GM21528 (cell line): ENCODE results near the gene MBIP.
A peak's percentile ranks its signal among the peaks of the same experiment; 100 is the strongest.
"Not testable (repeated sequence)": the region's sequence is repeated elsewhere in the genome, so short reads cannot be mapped to it uniquely, and the experiment has no call there.

Experiments used
- ATAC-seq: cut with Tn5 transposase; IDR thresholded peaks from one replicate; pipeline ENCODE4 v1.9.1; 2021; ENCODE audit warnings: mild to moderate bottlenecking, moderate library complexity; ENCODE audit not compliant: unreplicated experiment, low FRiP score

MBIP gene

GRCh38 chr14:36320200-36320896 lies at the start of gene MBIP:
TSS of gene MBIP (minus strand) at chr14:36320637. CDS start at chr14:36320588, 49 bp downstream.
- ATAC-seq = peak; percentile 99

GRCh38 chr14:36367985-36368774 lies 47.7 kb upstream of the MBIP start:
- ATAC-seq = no peak

GRCh38 chr14:36365766-36366165 lies 45.3 kb upstream of the MBIP start:
- no peak for ATAC-seq

GRCh38 chr14:36363704-36364103 lies 43.3 kb upstream of the MBIP start:
- no peak for ATAC-seq

DNA sequence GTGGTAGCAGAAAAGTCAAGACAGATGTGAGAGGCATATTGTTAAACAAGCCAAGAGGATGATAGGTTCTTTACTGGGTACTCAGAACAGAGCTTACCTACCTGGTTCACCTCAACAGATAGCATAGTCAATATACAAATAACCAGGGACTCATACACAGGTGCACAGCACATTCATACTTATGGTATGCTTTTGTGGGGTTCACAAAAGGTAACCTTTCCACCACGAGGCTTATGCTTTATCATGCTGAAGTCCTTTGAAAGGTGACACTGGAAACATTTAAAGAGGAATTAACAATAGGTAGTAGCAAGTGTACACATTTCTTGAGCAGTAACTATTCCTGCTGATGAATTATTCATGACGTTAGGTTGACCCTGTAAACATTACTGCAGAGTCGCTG lies 42.2 kb upstream of the MBIP start:
- no peak for ATAC-seq

GRCh38 chr14:36361210-36361853 lies 40.9 kb upstream of the MBIP start:
- no peak for ATAC-seq

GRCh38 chr14:36356862-36357261 lies 36.4 kb upstream of the MBIP start:
- no peak for ATAC-seq

- no peak for ATAC-seq
These were observed 25.6 kb upstream of the MBIP start for GRCh38 chr14:36346052-36346451.

DNA sequence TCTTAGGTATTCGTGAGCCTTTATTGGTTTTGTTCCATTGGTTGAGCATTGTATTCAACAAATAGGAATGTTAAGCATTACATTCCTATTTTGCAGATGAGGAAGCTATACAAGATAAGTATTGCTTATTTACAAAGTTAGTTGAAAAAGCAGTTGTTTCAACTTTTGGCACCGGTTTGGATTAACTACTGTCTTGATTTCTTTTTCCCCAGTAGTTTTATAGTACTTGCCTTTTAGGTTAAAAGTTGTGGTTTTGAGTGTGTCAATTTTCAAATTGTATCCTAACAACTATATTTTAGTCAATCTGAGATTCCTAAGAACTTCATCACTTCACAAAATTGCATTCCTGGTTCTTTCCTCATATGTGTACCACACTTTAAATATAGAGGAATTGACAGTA lies 23.8 kb upstream of the MBIP start:
- no peak for ATAC-seq

- not testable (repeated sequence) for ATAC-seq
These were observed 21.4 kb upstream of the MBIP start for GRCh38 chr14:36341811-36342210.

DNA sequence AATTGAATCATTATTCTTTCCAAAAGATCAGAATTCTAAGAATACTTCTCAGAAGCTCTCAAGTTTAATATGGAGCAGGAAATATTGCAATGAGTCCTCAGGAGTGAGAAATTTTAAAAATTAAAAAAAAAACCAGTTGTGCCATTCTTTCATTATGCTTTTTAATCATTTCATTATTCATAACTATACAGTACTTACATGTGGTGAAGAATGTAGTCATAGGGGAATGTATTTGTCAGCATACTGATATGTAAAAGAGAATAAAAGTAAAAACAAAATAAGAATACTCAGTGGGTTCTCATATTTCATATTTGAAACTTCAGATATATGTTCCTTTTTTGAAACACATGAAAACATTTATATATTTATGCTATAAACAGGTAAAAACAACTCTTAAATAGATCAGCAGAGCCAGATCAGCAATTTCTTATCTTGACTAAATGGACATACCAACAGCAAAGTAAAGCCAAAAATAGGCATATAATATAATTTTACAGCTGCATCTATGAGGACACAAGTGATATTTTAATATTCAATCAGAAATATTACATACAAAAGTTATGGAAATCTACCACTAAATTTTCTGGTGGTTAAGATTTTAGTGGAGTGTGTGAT lies 19.9 kb upstream of the MBIP start:
- no peak for ATAC-seq

DNA sequence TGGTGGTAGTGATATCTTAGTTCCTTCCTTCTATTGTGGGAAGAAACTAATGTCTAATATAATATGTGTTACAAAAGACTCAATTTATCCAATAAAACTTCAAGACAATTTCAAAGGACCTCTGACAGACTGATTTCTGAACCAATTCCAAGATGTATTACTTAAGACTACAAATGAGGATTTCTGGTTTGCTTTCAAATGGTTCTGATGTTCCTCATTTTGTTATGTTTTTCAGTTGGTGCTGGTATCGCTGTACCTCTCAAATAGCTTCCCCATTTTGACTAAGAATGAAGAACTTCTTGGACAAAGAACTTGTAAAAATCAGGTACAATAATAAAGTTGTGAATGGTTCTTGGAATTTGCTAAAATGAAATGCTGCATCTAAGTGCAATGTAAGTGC lies 19.4 kb upstream of the MBIP start:
- ATAC-seq = no peak

DNA sequence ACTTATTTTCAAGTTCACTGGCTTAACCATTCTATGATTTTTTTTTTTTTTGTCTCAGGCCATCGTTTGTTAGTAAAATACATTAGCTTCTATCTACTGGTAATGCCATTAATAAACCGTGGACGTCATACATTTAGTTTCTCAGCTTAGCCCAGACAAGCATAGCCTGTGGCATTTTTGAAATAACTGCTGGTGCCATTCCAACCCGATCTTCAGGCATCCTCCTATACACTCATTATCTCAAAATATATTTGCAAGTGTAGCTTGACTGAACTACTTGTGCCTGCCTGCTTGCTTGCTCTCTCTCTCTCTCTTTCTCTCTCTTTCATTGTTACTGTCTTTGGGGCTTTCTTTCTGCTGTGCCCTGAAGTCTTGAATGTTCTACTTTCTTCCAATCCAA lies 12.7 kb upstream of the MBIP start:
- no peak for ATAC-seq

GRCh38 chr14:36327573-36327972 lies 7.1 kb upstream of the MBIP start:
- not testable (repeated sequence) for ATAC-seq

DNA sequence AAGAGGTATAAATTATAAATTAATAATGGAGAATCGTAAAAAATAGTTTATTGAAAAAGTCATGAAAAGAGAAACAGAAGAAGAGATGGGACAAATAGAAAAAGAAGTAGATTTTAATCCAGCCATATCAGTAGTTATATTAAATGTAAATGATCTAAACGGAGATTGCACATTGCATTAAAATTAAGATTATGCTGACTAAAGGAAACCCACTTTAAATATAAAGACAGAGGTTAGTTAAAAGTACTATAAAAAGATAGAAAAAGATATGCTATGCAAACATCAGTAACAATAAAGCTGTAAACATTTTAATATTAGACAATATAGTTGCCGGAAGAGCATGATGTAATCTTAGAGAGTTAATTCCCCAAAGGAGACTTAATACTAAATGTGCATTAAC lies 5.4 kb upstream of the MBIP start:
- ATAC-seq = no peak

GRCh38 chr14:36324897-36325296 lies 4.5 kb upstream of the MBIP start:
- ATAC-seq = no peak

- ATAC-seq = peak; percentile 39
These were observed 502 bp upstream of the MBIP start for GRCh38 chr14:36320897-36321381.

- ATAC-seq = no peak
These were observed 588 bp downstream of the MBIP start for GRCh38 chr14:36319899-36320199.

- no peak for ATAC-seq
These were observed 2.8 kb downstream of the MBIP start for GRCh38 chr14:36317650-36318049.

DNA sequence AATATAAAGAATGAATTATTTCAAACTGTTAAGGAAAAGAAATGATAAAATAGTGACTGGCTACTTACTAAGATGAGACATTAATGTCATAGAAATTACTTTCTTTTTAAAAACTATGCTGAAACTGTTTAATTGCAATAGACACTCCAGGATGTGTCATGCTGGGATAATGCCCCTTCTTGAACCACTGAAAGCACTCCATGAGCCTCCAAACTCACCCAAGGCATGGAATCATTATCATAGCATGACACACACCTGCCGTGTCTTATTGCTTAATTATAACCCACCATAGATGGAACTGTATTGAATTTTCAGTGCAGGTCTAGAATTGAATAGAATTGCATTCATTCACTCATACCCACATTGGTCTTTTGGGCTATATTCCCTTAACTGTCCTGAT lies 4.3 kb downstream of the MBIP start:
- no peak for ATAC-seq
